HUDEP-2 (cell line): ENCODE data around the gene ARMS2.

Source experiments
- DNase-seq, 76 experiments: peaks; one replicate each; lab custom pipeline; 2025; ENCODE audit not compliant: unreplicated experiment in 76 of 76; lab: John Stamatoyannopoulos, UW

Gene ARMS2

GRCh38 chr10:122450353-122450990 is 4.0 kb upstream of the ARMS2 start:
- DNase-seq: no peak

GRCh38 chr10:122454071-122454470 is 382 bp upstream of the ARMS2 start:
- no peak for DNase-seq

GRCh38 chr10:122455376-122456079 is 1.1 kb downstream of the ARMS2 start:
- no peak for DNase-seq

GRCh38 chr10:122457934-122458333 is 3.5 kb downstream of the ARMS2 start:
- DNase-seq: no peak

GRCh38 chr10:122458693-122459092 is 4.2 kb downstream of the ARMS2 start:
- DNase-seq: no peak

- DNase-seq: no peak
Observed at GRCh38 chr10:122459561-122460273, 5.3 kb downstream of the ARMS2 start.

GRCh38 chr10:122460891-122461293 is 6.4 kb downstream of the ARMS2 start:
- no peak for DNase-seq

- DNase-seq: no peak
Observed at GRCh38 chr10:122461367-122461728, 6.9 kb downstream of the ARMS2 start, which contains the start of gene HTRA1. Gene HTRA1 (plus strand): TSS chr10:122461553. CDS start chr10:122461653, 100 bp downstream.

GRCh38 chr10:122461729-122462532 is 7.5 kb downstream of the ARMS2 start:
- no peak for DNase-seq

- DNase-seq: no peak
Observed at GRCh38 chr10:122462533-122463465, 8.3 kb downstream of the ARMS2 start.

- no peak for DNase-seq
Observed at GRCh38 chr10:122463466-122464249, 9.2 kb downstream of the ARMS2 start.

GRCh38 chr10:122464250-122464510 is 9.7 kb downstream of the ARMS2 start:
- DNase-seq: no peak

- no peak for DNase-seq
Observed at GRCh38 chr10:122464586-122464985, 10.1 kb downstream of the ARMS2 start.

- no peak for DNase-seq
Observed at GRCh38 chr10:122465401-122466040, 11.1 kb downstream of the ARMS2 start.

- DNase-seq: no peak
Observed at GRCh38 chr10:122466951-122467381, 12.5 kb downstream of the ARMS2 start.

- no peak for DNase-seq
Observed at GRCh38 chr10:122467701-122468100, 13.2 kb downstream of the ARMS2 start.

- DNase-seq: no peak
Observed at GRCh38 chr10:122468307-122468925, 14.0 kb downstream of the ARMS2 start.
